Measurements from ENCODE around the gene GPC6. TPM values are rescaled to one million over a fixed set of nuclear protein-coding genes. Genes with fewer than 3 reads are reported as not detected.
A peak's percentile ranks its signal among the peaks of the same experiment; 100 is the strongest.

Gene GPC6
- total RNA-seq, 3 donors from 2014 or later (not counting 1 experiment from before 2014, with no cell fraction given): not detected

- TF ChIP-seq CTCF (IDR thresholded peaks at IDR 0.05): no peak
- no peaks in the 10 kb centered on the region for H3K27me3 ChIP-seq (ENCODE audit: control insufficient read depth, insufficient read depth, low read length)
- no peaks in the 10 kb centered on the region for H3K9me3 Mint-ChIP-seq
- H3K4me1 Mint-ChIP-seq: peaks cover 0 to 3% of the 10 kb centered on the region in 2 donors
- no peak for DNase-seq
- H3K36me3 Mint-ChIP-seq: no peaks in the 10 kb centered on the region
- ATAC-seq: no peak
- intact Hi-C loops (cut with micrococcal nuclease): no loop called here
- no peak overlapping the region for H3K4me3 ChIP-seq (ENCODE audit: low read length)
- H3K27me3 Mint-ChIP-seq (ENCODE audit: low read depth in 2 of 2): no peaks in the 10 kb centered on the region
- no peaks in the 10 kb centered on the region for H3K36me3 ChIP-seq (ENCODE audit: control insufficient read depth, insufficient read depth, low read length)
- 80% methylated on average over 1 of the region's 2 CpGs for WGBS (ENCODE audit: insufficient coverage)
- H3K27ac ChIP-seq (ENCODE audit: low read length): no peak overlapping the region
- no peak overlapping the region for H3K4me3 Mint-ChIP-seq
- H3K27ac Mint-ChIP-seq: no peak overlapping the region
- no peaks in the 10 kb centered on the region for H3K4me1 ChIP-seq (ENCODE audit: control insufficient read depth, insufficient read depth, low read length)
- no peaks in the 10 kb centered on the region for H3K9me3 ChIP-seq (ENCODE audit: control insufficient read depth, insufficient read depth, low read length)
Measured at GRCh38 chr13:94311893-94312292, 1085.3 kb downstream of the GPC6 start.

- H3K9me3 Mint-ChIP-seq: no peaks in the 10 kb centered on the region
- 74% methylated on average over 15 of the region's 15 CpGs for WGBS (ENCODE audit: insufficient coverage)
Measured at GRCh38 chr13:94312511-94313216, 1086.1 kb downstream of the GPC6 start.

GRCh38 chr13:94313321-94313910, 1086.8 kb downstream of the GPC6 start:
- 83% methylated on average over 1 of the region's 3 CpGs for WGBS (ENCODE audit: insufficient coverage)
- TF ChIP-seq CTCF (IDR thresholded peaks at IDR 0.05): no peak
- intact Hi-C loops (cut with micrococcal nuclease): no loop called here
- no peaks in the 10 kb centered on the region for H3K36me3 Mint-ChIP-seq
- H3K27me3 ChIP-seq (ENCODE audit: control insufficient read depth, insufficient read depth, low read length): no peaks in the 10 kb centered on the region
- H3K36me3 ChIP-seq (ENCODE audit: control insufficient read depth, insufficient read depth, low read length): no peaks in the 10 kb centered on the region
- no peak overlapping the region for H3K27ac ChIP-seq (ENCODE audit: low read length)
- peaks cover 0 to 3% of the 10 kb centered on the region in 2 donors for H3K4me1 Mint-ChIP-seq
- no peaks in the 10 kb centered on the region for H3K9me3 Mint-ChIP-seq
- H3K4me1 ChIP-seq (ENCODE audit: control insufficient read depth, insufficient read depth, low read length): no peaks in the 10 kb centered on the region
- no peaks in the 10 kb centered on the region for H3K9me3 ChIP-seq (ENCODE audit: control insufficient read depth, insufficient read depth, low read length)
- H3K4me3 Mint-ChIP-seq: no peak overlapping the region
- no peak overlapping the region for H3K27ac Mint-ChIP-seq
- ATAC-seq (no peak), DNase-seq (no peak)
- H3K27me3 Mint-ChIP-seq (ENCODE audit: low read depth in 2 of 2): no peaks in the 10 kb centered on the region
- H3K4me3 ChIP-seq (ENCODE audit: low read length): no peak overlapping the region

More at GRCh38 chr13:94312511-94313216, 1086.1 kb downstream of the GPC6 start:
- Mint-ChIP-seq H3K27ac (no peak overlapping the region), H3K4me1 (peaks cover 0 to 3% of the 10 kb centered on the region in 2 donors), H3K4me3 (no peak overlapping the region), H3K27me3 (ENCODE audit: low read depth in 2 of 2) (no peaks in the 10 kb centered on the region), H3K36me3 (no peaks in the 10 kb centered on the region)
- intact Hi-C loops (cut with micrococcal nuclease): no loop called here
- H3K4me1 ChIP-seq (ENCODE audit: control insufficient read depth, insufficient read depth, low read length): no peaks in the 10 kb centered on the region
- no peaks in the 10 kb centered on the region for H3K9me3 ChIP-seq (ENCODE audit: control insufficient read depth, insufficient read depth, low read length)
- H3K27ac ChIP-seq (ENCODE audit: low read length): peak overlapping the region; percentile 19
- no peaks in the 10 kb centered on the region for H3K36me3 ChIP-seq (ENCODE audit: control insufficient read depth, insufficient read depth, low read length)
- H3K4me3 ChIP-seq (ENCODE audit: low read length): no peak overlapping the region
- ATAC-seq: no peak
- TF ChIP-seq CTCF (IDR thresholded peaks at IDR 0.05): no peak
- H3K27me3 ChIP-seq (ENCODE audit: control insufficient read depth, insufficient read depth, low read length): no peaks in the 10 kb centered on the region
- DNase-seq: peak in 1 of 2 donors; percentile 36

Measured in natural killer cell (primary cell).